GM18502 (cell line): Measurements from ENCODE around the gene USP48.

Experiments used
- ATAC-seq: cut with Tn5 transposase; IDR thresholded peaks from one replicate; pipeline ENCODE4 v1.9.1; 2021; ENCODE audit warnings: mild to moderate bottlenecking; ENCODE audit not compliant: unreplicated experiment, poor library complexity

Gene USP48

GRCh38 chr1:21754583-21754982 is 28.4 kb downstream of the USP48 start:
- ATAC-seq, result no peak

GRCh38 chr1:21752186-21752585 is 30.8 kb downstream of the USP48 start:
- no peak for ATAC-seq

GRCh38 chr1:21751281-21751680 is 31.7 kb downstream of the USP48 start:
- ATAC-seq, result no peak

GRCh38 chr1:21750841-21751240 is 32.1 kb downstream of the USP48 start:
- ATAC-seq, result no peak

GRCh38 chr1:21749859-21750468 is 33.0 kb downstream of the USP48 start:
- ATAC-seq, result no peak

GRCh38 chr1:21749109-21749508 is 33.8 kb downstream of the USP48 start:
- no peak for ATAC-seq

- ATAC-seq, result no peak
These were observed 39.5 kb downstream of the USP48 start for GRCh38 chr1:21743476-21743875.

GRCh38 chr1:21742578-21742977 is 40.4 kb downstream of the USP48 start:
- ATAC-seq, result no peak

GRCh38 chr1:21741206-21741605 is 41.7 kb downstream of the USP48 start:
- ATAC-seq, result no peak

- ATAC-seq, result no peak
These were observed 46.1 kb downstream of the USP48 start for GRCh38 chr1:21736876-21737275.

- no peak for ATAC-seq
These were observed 46.9 kb downstream of the USP48 start for GRCh38 chr1:21736011-21736410.

- ATAC-seq, result no peak
These were observed 48.4 kb downstream of the USP48 start for GRCh38 chr1:21734526-21734925.

- no peak for ATAC-seq
These were observed 50.3 kb downstream of the USP48 start for GRCh38 chr1:21732664-21733063.

GRCh38 chr1:21725748-21726392 is 57.1 kb downstream of the USP48 start:
- ATAC-seq, result no peak

GRCh38 chr1:21724570-21724969 is 58.4 kb downstream of the USP48 start:
- ATAC-seq, result no peak

- ATAC-seq, result no peak
These were observed 58.9 kb downstream of the USP48 start for GRCh38 chr1:21724098-21724497.

- no peak for ATAC-seq
These were observed 61.5 kb downstream of the USP48 start for GRCh38 chr1:21721295-21721985.

- ATAC-seq, result no peak
These were observed 66.8 kb downstream of the USP48 start for GRCh38 chr1:21716169-21716568.

- ATAC-seq, result no peak
These were observed 75.1 kb downstream of the USP48 start for GRCh38 chr1:21707891-21708290.

GRCh38 chr1:21707086-21707840 is 75.7 kb downstream of the USP48 start:
- ATAC-seq, result no peak
